Ovary (tissue), 3 donors: ENCODE measurements around the gene GRB14.

Source experiments
- EP300 ChIP-seq: sonication (generic); formaldehyde crosslinking; IDR thresholded peaks from one replicate; pipeline ENCODE4 v1.6.1; 2017; ENCODE audit warnings: antibody characterized with exemption
- POLR2A ChIP-seq: fragments of 450-650 bp; IDR thresholded peaks from one replicate; pipeline ENCODE4 v1.6.1; 2017; ENCODE audit warnings: antibody characterized with exemption, mild to moderate bottlenecking, moderate library complexity
- TF ChIP-seq, protein P1 (sequence below), 3 donors: fragments of 450-650 bp in 2 of 3; fragments of 200-600 bp in 1 of 3; IDR thresholded peaks; one replicate each; pipeline versions ENCODE4 v1.5.1 to v1.8.0; 2016 to 2022; ENCODE audit warnings: antibody characterized with exemption in 3 of 3, mild to moderate bottlenecking in 1 of 3
- donor health status: DM: no; HTN: no; CAD: no.

DNA sequence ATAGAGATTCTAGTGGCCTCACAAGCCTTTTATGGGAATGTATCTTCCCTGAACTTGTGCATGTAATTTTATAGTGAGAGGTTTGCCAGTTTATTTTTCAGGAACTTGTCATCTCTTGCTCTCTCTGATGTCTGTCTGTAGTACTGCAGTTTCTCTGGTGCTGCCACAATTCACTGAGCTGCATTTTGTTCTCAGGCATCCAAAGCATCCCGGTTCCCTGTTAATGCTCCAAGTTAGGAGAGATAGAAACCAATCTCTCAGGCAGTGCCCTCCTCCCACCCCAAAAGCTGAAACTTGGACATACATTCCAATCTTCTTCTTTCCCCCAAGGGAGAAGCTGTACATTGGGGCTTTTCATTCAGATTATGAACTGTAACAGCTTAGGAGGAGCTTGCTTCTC lies 30.1 kb upstream of the GRB14 start:
- TF ChIP-seq, protein P1, sequence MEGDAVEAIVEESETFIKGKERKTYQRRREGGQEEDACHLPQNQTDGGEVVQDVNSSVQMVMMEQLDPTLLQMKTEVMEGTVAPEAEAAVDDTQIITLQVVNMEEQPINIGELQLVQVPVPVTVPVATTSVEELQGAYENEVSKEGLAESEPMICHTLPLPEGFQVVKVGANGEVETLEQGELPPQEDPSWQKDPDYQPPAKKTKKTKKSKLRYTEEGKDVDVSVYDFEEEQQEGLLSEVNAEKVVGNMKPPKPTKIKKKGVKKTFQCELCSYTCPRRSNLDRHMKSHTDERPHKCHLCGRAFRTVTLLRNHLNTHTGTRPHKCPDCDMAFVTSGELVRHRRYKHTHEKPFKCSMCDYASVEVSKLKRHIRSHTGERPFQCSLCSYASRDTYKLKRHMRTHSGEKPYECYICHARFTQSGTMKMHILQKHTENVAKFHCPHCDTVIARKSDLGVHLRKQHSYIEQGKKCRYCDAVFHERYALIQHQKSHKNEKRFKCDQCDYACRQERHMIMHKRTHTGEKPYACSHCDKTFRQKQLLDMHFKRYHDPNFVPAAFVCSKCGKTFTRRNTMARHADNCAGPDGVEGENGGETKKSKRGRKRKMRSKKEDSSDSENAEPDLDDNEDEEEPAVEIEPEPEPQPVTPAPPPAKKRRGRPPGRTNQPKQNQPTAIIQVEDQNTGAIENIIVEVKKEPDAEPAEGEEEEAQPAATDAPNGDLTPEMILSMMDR (IDR thresholded peaks at IDR 0.05) = no peak
- TF ChIP-seq POLR2A (no peak), EP300 (no peak)
